HG03196 (cell line): ENCODE results near the gene SUCO.
"Not testable (repeated sequence)": the region's sequence is repeated elsewhere in the genome, so short reads cannot be mapped to it uniquely, and the experiment has no call there.

Source experiments
- ATAC-seq: cut with Tn5 transposase; IDR thresholded peaks from one replicate; pipeline ENCODE4 v1.9.1; 2021; ENCODE audit not compliant: unreplicated experiment

SUCO gene

GRCh38 chr1:172532700-172533512, at the start of gene SUCO:
Gene SUCO (plus strand): TSS chr1:172533150. CDS start chr1:172533436, 286 bp downstream.
- ATAC-seq, result peak; percentile 92

- ATAC-seq, result no peak
These were observed 49.5 kb upstream of the SUCO start for GRCh38 chr1:172483448-172483847.

GRCh38 chr1:172484252-172484651, 48.7 kb upstream of the SUCO start:
- ATAC-seq, result no peak

GRCh38 chr1:172485626-172486025, 47.3 kb upstream of the SUCO start:
- no peak for ATAC-seq

GRCh38 chr1:172486805-172487454, 46.0 kb upstream of the SUCO start:
- ATAC-seq, result no peak

- ATAC-seq, result no peak
These were observed 45.4 kb upstream of the SUCO start for GRCh38 chr1:172487550-172487949.

GRCh38 chr1:172488393-172488792, 44.6 kb upstream of the SUCO start:
- ATAC-seq, result no peak

- ATAC-seq, result no peak
These were observed 43.1 kb upstream of the SUCO start for GRCh38 chr1:172489847-172490246.

GRCh38 chr1:172492421-172492820, 40.5 kb upstream of the SUCO start:
- no peak for ATAC-seq

GRCh38 chr1:172494166-172494565, 38.8 kb upstream of the SUCO start:
- ATAC-seq, result no peak

- not testable (repeated sequence) for ATAC-seq
These were observed 36.8 kb upstream of the SUCO start for GRCh38 chr1:172496127-172496526.

- no peak for ATAC-seq
These were observed 36.3 kb upstream of the SUCO start for GRCh38 chr1:172496678-172497077.

- ATAC-seq, result no peak
These were observed 35.7 kb upstream of the SUCO start for GRCh38 chr1:172497230-172497629.

GRCh38 chr1:172498857-172499256, 34.1 kb upstream of the SUCO start:
- ATAC-seq, result no peak

GRCh38 chr1:172499636-172500141, 33.3 kb upstream of the SUCO start:
- ATAC-seq, result no peak

- no peak for ATAC-seq
These were observed 32.7 kb upstream of the SUCO start for GRCh38 chr1:172500207-172500606.

- ATAC-seq, result no peak
These were observed 25.2 kb upstream of the SUCO start for GRCh38 chr1:172507741-172508140.

- no peak for ATAC-seq
These were observed 22.5 kb upstream of the SUCO start for GRCh38 chr1:172510479-172510878.

- no peak for ATAC-seq
These were observed 20.4 kb upstream of the SUCO start for GRCh38 chr1:172512591-172512990.

- no peak for ATAC-seq
These were observed 19.5 kb upstream of the SUCO start for GRCh38 chr1:172513479-172513878.

GRCh38 chr1:172514108-172514507, 18.8 kb upstream of the SUCO start:
- no peak for ATAC-seq

GRCh38 chr1:172515436-172515835, 17.5 kb upstream of the SUCO start:
- no peak for ATAC-seq
